WERI-Rb-1 (cell line): Measurements from ENCODE around the gene CACNA2D2.

ENCODE experiments used
- DNase-seq: peaks from one replicate; pipeline ENCODE4 v3.0.0-alpha.2; 2020
- H3K27ac ChIP-seq: fragments of 250-450 bp; sonication (Bioruptor Pico); 2 replicates; pipeline ENCODE4 v1.5.1; 2020; ENCODE audit warnings: mild to moderate bottlenecking, moderate library complexity
- H3K27me3 ChIP-seq: fragments of 250-450 bp; sonication (Bioruptor Pico); 2 replicates; pipeline ENCODE4 v1.5.1; 2021; ENCODE audit warnings: mild to moderate bottlenecking, low read depth, moderate library complexity; ENCODE audit not compliant: insufficient read depth, severe bottlenecking
- H3K36me3 ChIP-seq: fragments of 250-450 bp; sonication (Bioruptor Pico); 2 replicates; pipeline ENCODE4 v1.5.1; 2020; ENCODE audit warnings: mild to moderate bottlenecking, moderate library complexity
- H3K4me3 ChIP-seq: 2 replicates; pipeline ENCODE4 v1.5.1; 2011; ENCODE audit warnings: low read depth, mild to moderate bottlenecking, control low read depth, low read length
- H3K9me3 ChIP-seq: fragments of 250-450 bp; sonication (Bioruptor Pico); 2 replicates; pipeline ENCODE4 v1.5.1; 2021; ENCODE audit warnings: mild to moderate bottlenecking, moderate library complexity; ENCODE audit not compliant: severe bottlenecking
- CTCF ChIP-seq: IDR thresholded peaks from 2 replicates; pipeline ENCODE4 v1.5.1; 2011; ENCODE audit warnings: low read depth, mild to moderate bottlenecking, control low read depth, inconsistent platforms, low read length

The CACNA2D2 gene

DNA sequence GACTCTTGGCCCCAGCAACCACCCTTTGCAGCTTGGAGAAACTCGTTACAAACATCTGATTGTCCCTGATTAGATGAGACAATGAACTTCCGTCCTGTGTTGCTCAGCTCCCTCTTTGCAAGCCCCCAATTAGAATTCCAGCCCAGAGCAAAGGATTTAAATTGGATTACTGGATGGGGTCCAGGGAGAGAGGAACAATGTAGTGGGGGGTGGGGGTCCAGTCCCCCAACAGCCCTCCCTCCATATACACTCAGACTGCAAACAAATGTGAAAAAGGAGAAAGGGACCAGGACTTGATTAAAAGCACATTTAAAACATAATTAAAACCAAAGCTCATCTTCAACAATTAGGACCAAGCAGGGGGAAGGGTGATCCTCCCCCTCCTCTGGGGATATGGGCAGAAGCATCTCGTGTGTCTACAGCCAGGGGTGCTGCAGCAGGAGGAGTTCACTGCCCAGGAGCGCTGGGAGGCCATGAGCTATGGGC is 72.4 kb downstream of the CACNA2D2 start:
- Histone ChIP-seq H3K9me3 (no peaks in the 10 kb centered on the region), H3K36me3 (no peaks in the 10 kb centered on the region), H3K27ac (no peak overlapping the region), H3K27me3 (no peaks in the 10 kb centered on the region), H3K4me3 (no peak overlapping the region)
- no peak for TF ChIP-seq CTCF
- no peak for DNase-seq

GRCh38 chr3:50430191-50430590 is 73.2 kb downstream of the CACNA2D2 start:
- DNase-seq = no peak
- Histone ChIP-seq H3K4me3 (no peak overlapping the region), H3K9me3 (no peaks in the 10 kb centered on the region), H3K27ac (no peak overlapping the region), H3K27me3 (no peaks in the 10 kb centered on the region), H3K36me3 (no peaks in the 10 kb centered on the region)
- TF ChIP-seq CTCF = no peak

DNA sequence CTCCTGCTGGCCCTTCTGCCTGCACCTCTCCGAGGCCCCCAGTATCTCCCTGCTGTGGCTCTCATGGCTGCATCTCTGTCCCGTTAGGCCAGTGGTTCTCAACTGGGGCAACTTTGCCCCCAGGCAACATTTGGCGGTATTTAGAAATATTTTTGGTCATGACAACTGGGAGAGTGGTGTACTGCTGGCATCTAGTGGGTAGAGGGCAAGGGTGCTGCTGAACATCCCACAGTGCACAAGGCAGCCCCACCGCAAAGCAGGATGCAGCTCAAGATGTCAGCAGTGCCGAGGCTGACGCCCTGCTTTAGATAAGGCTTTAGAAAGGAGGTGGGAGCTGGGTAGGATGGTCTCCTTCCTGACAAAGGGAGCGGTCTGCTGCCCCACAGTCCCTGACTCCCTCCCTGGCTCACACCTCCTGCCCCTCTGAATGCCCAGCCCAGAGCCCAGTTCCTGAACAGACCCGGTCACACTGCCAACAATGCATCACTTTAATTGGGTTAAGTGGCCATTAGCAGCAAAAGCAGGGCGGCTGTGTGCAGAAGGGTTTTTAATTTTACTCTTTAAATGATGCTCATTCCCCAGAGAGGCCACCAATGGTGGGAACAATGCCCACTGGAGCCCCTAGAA is 75.3 kb downstream of the CACNA2D2 start:
- Histone ChIP-seq H3K27me3 (no peaks in the 10 kb centered on the region), H3K27ac (no peak overlapping the region), H3K9me3 (no peaks in the 10 kb centered on the region), H3K4me3 (no peak overlapping the region), H3K36me3 (no peaks in the 10 kb centered on the region)
- no peak for TF ChIP-seq CTCF
- DNase-seq = no peak

DNA sequence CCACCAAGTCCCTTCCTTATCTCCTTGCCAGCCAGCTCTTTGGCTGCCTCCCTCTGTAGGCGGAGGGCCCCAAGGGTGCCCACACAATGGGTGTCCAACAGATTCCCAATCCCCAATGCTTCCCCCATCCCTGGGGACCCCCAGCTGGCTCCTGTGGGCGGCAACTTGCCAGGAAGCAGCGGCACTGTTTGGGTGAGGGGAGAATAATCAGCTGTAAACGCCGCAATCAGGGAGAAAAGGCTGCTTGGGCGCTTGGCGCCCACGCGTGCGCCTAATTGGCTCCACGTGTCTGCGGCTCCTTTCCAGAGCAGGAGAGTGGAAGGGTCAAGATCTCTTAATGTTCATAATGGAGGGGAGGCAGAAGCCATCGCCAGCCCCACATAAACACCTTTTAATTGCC is 76.2 kb downstream of the CACNA2D2 start:
- no peak overlapping the region for H3K27ac ChIP-seq
- H3K27me3 ChIP-seq = no peaks in the 10 kb centered on the region

GRCh38 chr3:50425911-50426310 is 77.5 kb downstream of the CACNA2D2 start:
- no peaks in the 10 kb centered on the region for H3K36me3 ChIP-seq
- no peak for DNase-seq
- no peaks in the 10 kb centered on the region for H3K9me3 ChIP-seq
- H3K27me3 ChIP-seq = no peaks in the 10 kb centered on the region
- no peak overlapping the region for H3K4me3 ChIP-seq
- no peak overlapping the region for H3K27ac ChIP-seq
- TF ChIP-seq CTCF = no peak

More for the DNA sequence above, 76.2 kb downstream of the CACNA2D2 start:
- no peak for DNase-seq
- Histone ChIP-seq H3K36me3 (no peaks in the 10 kb centered on the region), H3K9me3 (no peaks in the 10 kb centered on the region), H3K4me3 (no peak overlapping the region)
- TF ChIP-seq CTCF = no peak

DNA sequence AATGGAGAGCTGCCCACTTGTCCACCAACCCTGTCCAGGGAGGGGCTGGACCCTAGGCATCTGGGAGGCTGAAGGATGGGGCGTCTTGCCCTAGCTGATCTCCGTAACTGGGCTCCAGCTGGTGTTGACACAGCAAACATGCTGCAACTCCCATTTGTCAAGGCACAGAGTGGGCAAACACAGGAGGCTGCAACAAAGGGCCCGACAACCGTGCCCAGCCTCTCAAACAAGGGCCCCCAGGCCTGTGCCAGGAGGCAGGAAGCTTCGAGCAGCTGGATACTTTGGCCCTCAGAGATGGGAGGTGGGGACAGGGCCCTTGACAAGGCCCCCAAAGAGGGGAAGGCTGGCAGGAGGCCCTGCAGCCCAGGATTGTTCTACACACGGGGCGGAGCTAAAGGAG is 79.9 kb downstream of the CACNA2D2 start:
- Histone ChIP-seq H3K36me3 (no peaks in the 10 kb centered on the region), H3K4me3 (no peak overlapping the region), H3K27ac (no peak overlapping the region), H3K27me3 (no peaks in the 10 kb centered on the region), H3K9me3 (no peaks in the 10 kb centered on the region)
- no peak for DNase-seq
- no peak for TF ChIP-seq CTCF
